Epithelial cell of esophagus (primary cell): Measurements from ENCODE around the gene STIMATE.

Experiments used
- DNase-seq: peaks from one replicate; pipeline ENCODE4 v3.0.0; 2010; ENCODE audit warnings: low read depth
- H3K4me3 ChIP-seq: 2 replicates; pipeline ENCODE4 v1.5.1; 2011; ENCODE audit warnings: mild to moderate bottlenecking, low read length, control low read depth
- TF ChIP-seq, protein P1 (sequence below): IDR thresholded peaks from 2 replicates; pipeline ENCODE4 v1.5.1; 2011; ENCODE audit warnings: low read depth, mild to moderate bottlenecking, low read length, control low read depth, inconsistent platforms; ENCODE audit not compliant: insufficient read depth; ENCODE audit errors: missing control alignments

STIMATE gene

GRCh38 chr3:52809149-52809548 lies 88.2 kb downstream of the STIMATE start:
- DNase-seq: no peak
- TF ChIP-seq, protein P1, sequence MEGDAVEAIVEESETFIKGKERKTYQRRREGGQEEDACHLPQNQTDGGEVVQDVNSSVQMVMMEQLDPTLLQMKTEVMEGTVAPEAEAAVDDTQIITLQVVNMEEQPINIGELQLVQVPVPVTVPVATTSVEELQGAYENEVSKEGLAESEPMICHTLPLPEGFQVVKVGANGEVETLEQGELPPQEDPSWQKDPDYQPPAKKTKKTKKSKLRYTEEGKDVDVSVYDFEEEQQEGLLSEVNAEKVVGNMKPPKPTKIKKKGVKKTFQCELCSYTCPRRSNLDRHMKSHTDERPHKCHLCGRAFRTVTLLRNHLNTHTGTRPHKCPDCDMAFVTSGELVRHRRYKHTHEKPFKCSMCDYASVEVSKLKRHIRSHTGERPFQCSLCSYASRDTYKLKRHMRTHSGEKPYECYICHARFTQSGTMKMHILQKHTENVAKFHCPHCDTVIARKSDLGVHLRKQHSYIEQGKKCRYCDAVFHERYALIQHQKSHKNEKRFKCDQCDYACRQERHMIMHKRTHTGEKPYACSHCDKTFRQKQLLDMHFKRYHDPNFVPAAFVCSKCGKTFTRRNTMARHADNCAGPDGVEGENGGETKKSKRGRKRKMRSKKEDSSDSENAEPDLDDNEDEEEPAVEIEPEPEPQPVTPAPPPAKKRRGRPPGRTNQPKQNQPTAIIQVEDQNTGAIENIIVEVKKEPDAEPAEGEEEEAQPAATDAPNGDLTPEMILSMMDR: no peak

GRCh38 chr3:52805270-52806039 lies 91.9 kb downstream of the STIMATE start:
- no peak overlapping the region for H3K4me3 ChIP-seq
- TF ChIP-seq, protein P1: no peak
- DNase-seq: no peak

More at GRCh38 chr3:52809149-52809548, 88.2 kb downstream of the STIMATE start:
- no peak overlapping the region for H3K4me3 ChIP-seq

GRCh38 chr3:52801839-52802238 lies 95.5 kb downstream of the STIMATE start:
- no peak for DNase-seq
- H3K4me3 ChIP-seq: no peak overlapping the region
- TF ChIP-seq, protein P1: no peak

GRCh38 chr3:52800079-52800478 lies 97.3 kb downstream of the STIMATE start:
- no peak overlapping the region for H3K4me3 ChIP-seq
- no peak for DNase-seq
- TF ChIP-seq, protein P1: no peak

DNA sequence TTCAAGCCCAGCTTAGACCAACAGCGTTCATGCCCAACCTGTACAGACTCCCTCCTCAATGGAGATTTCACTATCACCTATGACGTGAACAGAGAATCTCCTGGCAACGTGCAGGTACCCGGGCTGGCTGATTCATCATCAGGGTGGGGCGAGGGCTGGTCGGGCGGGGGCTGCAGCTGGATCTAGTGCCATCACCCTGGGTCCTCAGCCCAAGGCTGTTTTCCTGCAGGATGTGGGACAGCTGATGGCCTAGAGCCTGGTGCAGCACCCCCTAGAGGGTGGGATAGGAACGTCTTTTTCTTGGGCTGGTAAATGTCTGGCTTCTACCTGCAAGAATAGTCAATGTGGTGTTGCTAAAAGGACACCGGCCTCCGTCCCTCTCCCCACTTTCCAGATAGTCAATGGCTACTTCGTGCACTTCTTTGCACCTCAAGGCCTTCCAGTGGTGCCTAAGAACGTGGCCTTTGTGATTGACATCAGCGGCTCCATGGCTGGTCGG lies 98.3 kb downstream of the STIMATE start:
- TF ChIP-seq, protein P1: peak; percentile 57
- DNase-seq: peak; percentile 79

GRCh38 chr3:52798376-52798977 lies 98.9 kb downstream of the STIMATE start:
- H3K4me3 ChIP-seq: no peak overlapping the region
- DNase-seq: no peak
- TF ChIP-seq, protein P1: no peak

More for the DNA sequence above, 98.3 kb downstream of the STIMATE start:
- no peak overlapping the region for H3K4me3 ChIP-seq
